HepG2 (cell line): Measurements from ENCODE around the gene GAL3ST2. TPM values are rescaled to one million over a fixed set of nuclear protein-coding genes. Genes with fewer than 3 reads are reported as not detected.
"Not testable (repeated sequence)": the region's sequence is repeated elsewhere in the genome, so short reads cannot be mapped to it uniquely, and the experiment has no call there.

Experiments
- ATAC-seq: fragments of 200-7000 bp; cut with Tn5 transposase; 3 replicates; pipeline ENCODE4 v1.9.1; 2020; ENCODE audit warnings: mild to moderate bottlenecking, moderate library complexity
- BruUV-seq: library from RNA; stranded (reverse); fragments of 400-500 nt; replicated peaks from 2 replicates; lab custom pipeline; 2021; lab: Mats Ljungman, UMichigan
- CTCF ChIA-PET: fragments of 300-600 bp; formaldehyde crosslinking; extraction: SDS; loops from one replicate; lab custom pipeline; 2021; ENCODE audit warnings: low total read pairs, inconsistent platforms, low intra/inter-chr PET ratio; lab: Yijun Ruan, JAX
- POLR2A ChIA-PET: fragments of 350-600 bp; sonication (Branson Sonifier 250); formaldehyde crosslinking; loops from one replicate; lab custom pipeline; 2020; ENCODE audit warnings: antibody characterized with exemption, inconsistent platforms; lab: Yijun Ruan, JAX
- DNase-seq: peaks from one replicate; pipeline ENCODE4 v3.0.0-alpha.2; 2015; ENCODE audit warnings: low spot score
- FAIRE-seq: peaks from 3 replicates; lab custom pipeline; 2011; peaks lifted over from hg19 to GRCh38; lab: Jason Lieb, UNC
- H2AFZ ChIP-seq: one replicate; pipeline ENCODE4 v1.6.1; 2011; ENCODE audit warnings: low read length, inconsistent platforms
- H3K27ac ChIP-seq: fragments of 300-600 bp; 3 replicates; pipeline ENCODE4 v1.8.0; 2011; ENCODE audit warnings: mixed run types, mild to moderate bottlenecking, mixed read lengths, low read length, inconsistent platforms; ENCODE audit not compliant: insufficient read depth; ENCODE audit errors: extremely low read length
- H3K27me3 ChIP-seq, 2 experiments: fragments of 200-600 bp in 1 of 2; 2 replicates in 1 of 2; 3 replicates in 1 of 2; pipeline versions ENCODE4 v1.6.0 to v1.8.0; 2011; ENCODE audit warnings: low read length in 2 of 2, mild to moderate bottlenecking in 2 of 2, moderate library complexity in 2 of 2, inconsistent platforms in 1 of 2; ENCODE audit not compliant: insufficient read depth in 2 of 2, control insufficient read depth in 1 of 2
- H3K36me3 ChIP-seq, 2 experiments: fragments of 200-600 bp in 1 of 2; replicated peaks in 1 of 2; 2 replicates in 1 of 2; 3 replicates in 1 of 2; pipeline versions ENCODE4 v1.5.1 to v1.8.0; 2011; ENCODE audit warnings: low read length in 2 of 2, inconsistent platforms in 1 of 2; ENCODE audit not compliant: insufficient read depth in 2 of 2, control insufficient read depth in 1 of 2
- H3K4me1 ChIP-seq: 2 replicates; pipeline ENCODE4 v1.5.1; 2012; ENCODE audit warnings: low read length, inconsistent platforms; ENCODE audit not compliant: insufficient read depth
- H3K4me2 ChIP-seq: 2 replicates; pipeline ENCODE4 v1.6.0; 2011; ENCODE audit warnings: low read depth, low read length, inconsistent platforms
- H3K4me3 ChIP-seq, 3 experiments: fragments of 200-600 bp in 1 of 3; sonication (generic), shearing (Covaris generic) in 1 of 3; replicated peaks in 1 of 3; 2 replicates each; pipeline ENCODE4 v1.5.1; 2011 to 2016; ENCODE audit warnings: low read length in 3 of 3, inconsistent platforms in 2 of 3, low read depth in 2 of 3, mild to moderate bottlenecking in 2 of 3, control low read depth in 1 of 3, mixed read lengths in 1 of 3; ENCODE audit not compliant: insufficient read depth in 1 of 3
- H3K79me2 ChIP-seq: one replicate; pipeline ENCODE4 v1.6.1; 2011; ENCODE audit warnings: low read length, inconsistent platforms; ENCODE audit not compliant: insufficient read depth
- H3K9ac ChIP-seq: 2 replicates; pipeline ENCODE4 v1.6.0; 2011; ENCODE audit warnings: mild to moderate bottlenecking, low read depth, low read length, inconsistent platforms; ENCODE audit not compliant: insufficient read depth
- H3K9me3 ChIP-seq: 2 replicates; pipeline ENCODE4 v1.5.1; 2012; ENCODE audit warnings: mild to moderate bottlenecking, low read length
- H4K20me1 ChIP-seq: 2 replicates; pipeline ENCODE4 v1.6.0; 2011; ENCODE audit warnings: inconsistent platforms, mild to moderate bottlenecking, low read length, moderate library complexity; ENCODE audit not compliant: insufficient read depth
- HDAC6 ChIP-seq: fragments of 200-600 bp; sonication (generic); IDR thresholded peaks from 2 replicates; pipeline ENCODE4 v1.7.0; 2017; ENCODE audit warnings: mild to moderate bottlenecking, antibody characterized with exemption, low read length, low read depth
- YY1 ChIP-seq: IDR thresholded peaks from 2 replicates; pipeline ENCODE4 v1.6.1; 2011; ENCODE audit warnings: low read length, low read depth, moderate library complexity, mild to moderate bottlenecking; ENCODE audit not compliant: insufficient read depth, insufficient replicate concordance
- ZBTB38 ChIP-seq: sonication (generic); formaldehyde crosslinking; IDR thresholded peaks from 2 replicates; pipeline ENCODE4 v1.5.1; 2020; ENCODE audit warnings: mild to moderate bottlenecking, missing genetic modification reagents
- ZFP1 ChIP-seq: IDR thresholded peaks from 2 replicates; pipeline ENCODE4 v1.6.1; 2016
- ZSCAN20 ChIP-seq: sonication (generic); formaldehyde crosslinking; IDR thresholded peaks from 2 replicates; pipeline ENCODE4 v1.4.0; 2020; ENCODE audit warnings: missing genetic modification reagents, mild to moderate bottlenecking, borderline replicate concordance
- WGBS: methylation state at CpG from one replicate; pipeline ENCODE4 v1.1.6; 2017; ENCODE audit warnings: low lambda C conversion rate; 5-methylcytosine and 5-hydroxymethylcytosine counted together
- in situ Hi-C: cut with HindIII; loops from 2 replicates; pipeline ENCODE4 v1.10.0; 2017; ENCODE audit warnings: low pct_unique_long_range_greater_than_20kb; ENCODE audit not compliant: extremely low pct_ligation_motif_present
- intact Hi-C: fragments of 100-400 bp; cut with micrococcal nuclease; formaldehyde crosslinking; loops from one replicate; pipeline ENCODE4 v1.10.0; 2022; ENCODE audit not compliant: unreplicated experiment
- polyA plus RNA-seq, 8 experiments: library from polyadenylated mRNA; depleted of rRNA in 3 of 8; stranded (reverse) in 7 of 8; unstranded in 1 of 8; fragments of >200 nt; fragmentation: Illumina TruSeq in 4 of 8; extraction: Trizol in 4 of 8; gene quantifications; 2 replicates each; pipeline versions ENCODE4 v1.2.1 to v1.2.3, GENCODE V29; 2011 to 2016; ENCODE audit warnings: low read depth in 4 of 8, missing spikeins in 1 of 8, mixed read lengths in 1 of 8; ENCODE audit not compliant: insufficient read depth in 1 of 8
- total RNA-seq, 5 experiments: library from RNA; depleted of rRNA; stranded (reverse); fragments of >200 nt; fragmentation: Illumina TruSeq; extraction: Trizol; gene quantifications; 2 replicates each; pipeline ENCODE4 v1.2.3, GENCODE V29; 2016; ENCODE audit warnings: low read depth in 1 of 5
- TF ChIP-seq, protein P1 (sequence below): IDR thresholded peaks from 2 replicates; pipeline ENCODE4 v1.6.1; 2016; ENCODE audit warnings: mild to moderate bottlenecking, missing biosample characterization, missing genetic modification reagents
- TF ChIP-seq, protein P2 (sequence below): sonication (generic); formaldehyde crosslinking; conservative IDR thresholded peaks from 2 replicates; pipeline ENCODE4 v1.8.0; 2022; ENCODE audit warnings: mild to moderate bottlenecking, moderate library complexity, missing genetic modification reagents

The GAL3ST2 gene
- total and polyA plus RNA-seq, 2 of the 13 experiments (the other 11 are each of a cell fraction or from before 2014, with no cell fraction given) = 0.17 to 0.20 TPM

DNA sequence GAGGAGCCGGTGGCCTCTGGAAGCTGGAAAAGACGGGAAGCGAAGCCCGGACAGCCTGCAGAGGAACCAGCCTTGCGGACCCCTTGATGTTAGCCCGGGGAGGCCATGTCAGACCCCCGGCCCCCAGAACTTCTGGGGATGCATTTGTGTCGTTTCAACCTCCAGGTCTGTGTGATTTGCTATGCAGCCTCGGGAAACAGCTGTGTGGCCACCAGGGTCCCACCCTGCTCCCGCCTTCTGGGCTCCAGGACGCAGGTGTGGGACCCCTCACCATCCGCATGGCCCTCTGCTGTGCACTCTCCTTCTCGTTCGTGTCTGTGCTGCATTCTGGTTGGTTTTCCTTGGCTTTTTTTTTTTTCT, 45.6 kb downstream of the GAL3ST2 start (continued):
- no peak for TF ChIP-seq ZSCAN20
- TF ChIP-seq, protein P1, sequence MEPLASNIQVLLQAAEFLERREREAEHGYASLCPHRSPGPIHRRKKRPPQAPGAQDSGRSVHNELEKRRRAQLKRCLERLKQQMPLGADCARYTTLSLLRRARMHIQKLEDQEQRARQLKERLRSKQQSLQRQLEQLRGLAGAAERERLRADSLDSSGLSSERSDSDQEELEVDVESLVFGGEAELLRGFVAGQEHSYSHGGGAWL = no peak
- TF ChIP-seq YY1 = no peak

DNA sequence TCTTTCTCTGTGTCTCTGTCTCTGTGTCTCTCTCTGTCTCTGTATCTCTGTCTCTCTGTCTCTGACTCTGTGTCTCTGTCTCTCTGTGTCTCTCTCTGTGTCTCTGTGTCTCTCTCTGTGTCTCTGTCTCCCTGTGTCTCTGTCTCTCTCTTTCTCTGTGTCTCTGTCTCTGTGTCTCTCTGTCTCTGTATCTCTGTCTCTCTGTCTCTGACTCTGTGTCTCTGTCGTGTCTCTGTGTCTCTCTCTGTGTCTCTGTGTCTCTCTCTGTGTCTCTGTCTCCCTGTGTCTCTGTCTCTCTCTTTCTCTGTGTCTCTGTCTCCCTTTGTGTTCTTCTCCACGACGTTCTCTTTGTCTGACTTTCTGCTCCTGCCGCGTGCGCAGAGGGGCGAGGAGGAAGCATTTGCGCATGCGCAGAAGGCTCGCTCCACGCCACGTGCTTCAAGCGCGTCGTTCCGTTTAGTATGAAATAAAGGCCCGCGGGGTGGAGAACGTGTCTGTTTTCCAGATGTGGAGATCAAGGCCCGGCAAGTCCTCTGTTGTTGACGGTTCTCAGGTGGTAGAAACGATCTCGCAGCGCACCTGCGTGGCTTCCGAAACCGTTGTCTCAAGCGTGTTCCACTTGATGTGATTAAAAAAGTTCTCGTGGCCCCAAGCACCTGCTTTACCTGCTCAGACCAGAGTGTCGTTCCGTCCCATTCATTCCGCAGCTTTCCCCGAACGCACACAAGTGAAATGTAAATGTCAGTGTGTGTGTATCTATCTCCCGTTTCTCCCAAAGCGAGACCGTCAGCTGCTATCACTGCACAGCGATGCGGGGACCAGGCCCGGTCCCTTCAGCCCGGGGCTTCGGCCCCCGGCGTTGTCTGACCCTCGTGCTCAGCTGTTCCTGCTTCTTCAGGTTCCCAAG, 47.2 kb downstream of the GAL3ST2 start:
- CTCF ChIA-PET = not testable (repeated sequence)
- 0 out of 2 replicates have a peak, but pooled peaks have one; percentile 21 for TF ChIP-seq ZBTB38 (CRISPR knock-in tag)
- TF ChIP-seq, all 625 proteins: peak for 1; not testable (repeated sequence) for 624
- H3K4me2 ChIP-seq, in situ Hi-C loops, H3K27ac ChIP-seq, H3K4me3 ChIP-seq, intact Hi-C loops, BruUV-seq, H4K20me1 ChIP-seq, DNase-seq, H3K27me3 ChIP-seq, H3K79me2 ChIP-seq, H3K36me3 ChIP-seq, H3K4me1 ChIP-seq, FAIRE-seq, POLR2A ChIA-PET, H2AFZ ChIP-seq, H3K9ac ChIP-seq, ATAC-seq: not testable (repeated sequence)
- WGBS = 82% methylated on average over 45 of the region's 45 CpGs
- peaks cover 17% of the 10 kb centered on the region for H3K9me3 ChIP-seq

DNA sequence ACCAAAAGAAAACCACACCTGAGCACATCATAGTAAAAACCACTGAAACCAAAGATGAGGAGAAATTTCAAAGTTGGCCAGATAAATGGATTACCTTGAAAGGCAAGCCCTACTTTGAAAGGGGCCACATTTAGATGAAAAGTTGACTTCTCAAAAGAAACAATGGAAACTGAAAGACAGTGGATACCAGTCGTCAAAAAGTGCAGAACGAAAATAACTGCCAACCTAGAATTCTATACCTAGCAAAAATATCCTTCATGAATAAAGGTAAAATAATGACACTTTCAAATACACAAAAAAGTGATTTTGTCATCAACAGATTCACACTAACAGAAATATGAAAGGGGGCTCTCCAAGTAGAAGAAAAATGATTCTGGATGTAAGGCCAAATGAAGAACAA, 50.8 kb downstream of the GAL3ST2 start:
- Histone ChIP-seq H3K27ac (no peak overlapping the region), H3K4me3 (no peak overlapping the region), H3K4me1 (no peaks in the 10 kb centered on the region), H3K27me3 (peaks cover 0 to 10% of the 10 kb centered on the region in 2 experiments; a peak in 2 of 5 replicates), H4K20me1 (no peaks in the 10 kb centered on the region), H3K9me3 (peaks cover 17% of the 10 kb centered on the region), H2AFZ (no peak overlapping the region), H3K9ac (no peak overlapping the region), H3K4me2 (no peak overlapping the region), H3K79me2 (no peaks in the 10 kb centered on the region), H3K36me3 (no peaks in the 10 kb centered on the region)
- POLR2A ChIA-PET = no interaction called here
- no peak for DNase-seq
- in situ Hi-C loops = no loop called here
- TF ChIP-seq ZFP1 (CRISPR knock-in tag) (peak; percentile 97; the same call in 1 of the 2 replicates), HDAC6 (no peak)
- TF ChIP-seq, protein P2, sequence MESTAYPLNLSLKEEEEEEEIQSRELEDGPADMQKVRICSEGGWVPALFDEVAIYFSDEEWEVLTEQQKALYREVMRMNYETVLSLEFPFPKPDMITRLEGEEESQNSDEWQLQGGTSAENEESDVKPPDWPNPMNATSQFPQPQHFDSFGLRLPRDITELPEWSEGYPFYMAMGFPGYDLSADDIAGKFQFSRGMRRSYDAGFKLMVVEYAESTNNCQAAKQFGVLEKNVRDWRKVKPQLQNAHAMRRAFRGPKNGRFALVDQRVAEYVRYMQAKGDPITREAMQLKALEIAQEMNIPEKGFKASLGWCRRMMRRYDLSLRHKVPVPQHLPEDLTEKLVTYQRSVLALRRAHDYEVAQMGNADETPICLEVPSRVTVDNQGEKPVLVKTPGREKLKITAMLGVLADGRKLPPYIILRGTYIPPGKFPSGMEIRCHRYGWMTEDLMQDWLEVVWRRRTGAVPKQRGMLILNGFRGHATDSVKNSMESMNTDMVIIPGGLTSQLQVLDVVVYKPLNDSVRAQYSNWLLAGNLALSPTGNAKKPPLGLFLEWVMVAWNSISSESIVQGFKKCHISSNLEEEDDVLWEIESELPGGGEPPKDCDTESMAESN = no peak
- no TSS peak for BruUV-seq
- WGBS = 27% methylated on average over 2 of the region's 2 CpGs
- CTCF ChIA-PET = no interaction called here
- intact Hi-C loops = no loop called here
- FAIRE-seq = no peak
- ATAC-seq = no peak
